GM18498 (cell line): ENCODE results near the gene CFAP45.

Source experiments
- ATAC-seq: cut with Tn5 transposase; IDR thresholded peaks from one replicate; pipeline ENCODE4 v1.9.1; 2021; ENCODE audit warnings: mild to moderate bottlenecking, moderate library complexity; ENCODE audit not compliant: unreplicated experiment

The CFAP45 gene

DNA sequence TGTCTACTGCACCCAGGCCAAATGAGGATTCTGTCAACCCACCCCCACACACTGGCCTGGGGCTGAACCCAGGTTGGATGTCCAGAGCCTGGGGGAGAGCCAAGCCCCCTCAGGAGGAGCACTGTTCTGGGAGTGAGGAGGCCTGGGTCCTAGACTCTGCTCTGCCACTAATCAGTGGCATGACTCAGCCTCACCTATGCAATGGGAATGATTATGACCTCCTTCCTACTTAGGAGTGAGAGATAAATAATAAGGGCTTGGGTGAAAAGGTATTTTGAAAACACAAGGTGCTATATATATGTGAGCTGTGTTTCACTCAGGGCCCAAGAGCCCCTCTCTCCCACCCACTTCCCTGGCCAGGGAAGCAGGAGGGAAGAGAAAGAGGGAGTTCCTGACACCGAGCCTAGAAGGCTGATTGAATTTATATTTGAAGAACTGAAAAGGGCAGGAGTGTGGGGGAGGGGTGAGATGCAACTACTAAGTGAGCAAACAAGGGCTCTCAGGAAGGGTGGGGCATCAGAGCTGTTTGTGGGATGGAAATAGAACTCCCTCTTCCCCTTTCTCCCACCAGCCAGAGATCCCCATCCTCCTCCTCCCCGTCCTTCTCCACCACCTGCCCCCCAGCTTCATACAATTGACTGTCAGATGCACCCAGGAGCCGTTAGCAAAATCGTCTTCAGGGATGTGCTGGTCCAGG is 37.2 kb upstream of the CFAP45 start:
- ATAC-seq: no peak

DNA sequence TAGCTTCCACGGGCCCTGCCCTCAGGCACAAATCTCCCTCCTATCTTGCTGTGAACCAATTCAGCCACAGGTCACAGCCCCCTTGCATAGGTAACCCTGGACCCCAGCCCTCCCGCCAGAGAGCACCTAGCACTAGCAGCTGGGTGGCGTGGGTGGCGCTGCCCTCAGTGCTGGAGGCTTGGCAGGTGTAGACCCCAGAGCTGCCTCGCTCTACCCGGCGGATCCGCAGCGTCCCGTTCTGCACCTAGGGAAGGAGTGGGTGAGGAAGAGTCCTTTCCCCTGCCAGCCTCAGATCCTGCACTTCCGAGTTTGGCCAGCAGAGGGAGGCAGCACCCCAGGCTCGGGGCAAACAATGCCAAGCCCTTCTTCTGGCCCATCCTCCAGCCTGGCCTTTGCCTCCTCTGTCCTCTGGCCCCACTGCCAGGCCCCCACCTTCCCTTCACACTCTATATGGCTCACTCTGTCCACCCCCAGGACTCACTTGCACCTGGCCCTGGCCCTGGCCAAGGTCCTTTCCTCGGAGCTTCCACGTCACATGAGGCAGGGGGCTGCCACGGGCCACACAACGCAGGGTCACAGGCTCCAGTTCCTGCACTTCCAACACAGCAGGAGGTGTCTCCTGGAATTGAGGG is 36.4 kb upstream of the CFAP45 start:
- ATAC-seq: no peak

DNA sequence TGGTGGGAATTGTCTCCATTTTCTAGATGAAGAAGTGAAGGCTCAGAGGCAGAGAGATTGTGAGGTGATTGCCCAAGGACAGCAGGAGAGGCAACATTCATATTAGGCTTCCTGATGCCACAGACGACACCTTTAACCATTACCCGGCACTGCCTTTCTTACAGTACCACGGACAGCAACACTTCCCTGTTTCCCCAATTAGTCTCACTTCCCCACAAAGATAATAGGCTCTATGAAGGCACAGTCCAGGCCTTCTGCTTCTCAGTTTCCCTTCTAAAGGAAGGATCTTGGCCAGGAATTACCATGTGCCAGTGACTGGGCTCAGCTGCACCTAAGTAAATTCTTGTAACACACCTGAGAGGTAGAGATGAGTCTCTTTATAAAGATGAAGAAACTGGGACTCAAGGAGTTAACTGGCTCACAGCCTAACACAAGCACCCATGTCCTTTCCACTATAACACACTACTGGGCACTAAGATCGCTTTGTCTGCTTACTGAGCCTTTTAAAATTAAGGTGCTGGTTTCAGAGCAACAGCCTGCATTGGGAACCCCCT is 35.8 kb upstream of the CFAP45 start:
- no peak for ATAC-seq

DNA sequence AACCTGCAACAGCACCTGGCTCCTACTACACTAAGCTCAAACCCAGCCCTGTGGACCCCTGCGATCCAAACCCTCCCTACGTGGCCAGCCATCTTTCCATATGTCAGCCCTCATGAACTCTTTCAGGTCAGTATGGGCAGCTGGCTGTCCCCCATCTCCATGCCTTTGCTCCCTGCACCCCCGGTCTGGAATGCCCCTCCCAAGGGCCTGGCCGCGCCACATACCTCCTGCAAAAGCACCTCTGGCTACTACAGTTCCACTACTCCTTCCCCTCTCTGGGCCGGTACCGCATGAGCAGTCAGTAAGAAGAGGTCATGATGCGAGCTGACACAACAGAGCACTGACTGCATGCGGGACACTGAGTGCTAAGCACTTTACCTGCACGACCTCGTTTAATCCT is 35.3 kb upstream of the CFAP45 start:
- ATAC-seq: no peak

DNA sequence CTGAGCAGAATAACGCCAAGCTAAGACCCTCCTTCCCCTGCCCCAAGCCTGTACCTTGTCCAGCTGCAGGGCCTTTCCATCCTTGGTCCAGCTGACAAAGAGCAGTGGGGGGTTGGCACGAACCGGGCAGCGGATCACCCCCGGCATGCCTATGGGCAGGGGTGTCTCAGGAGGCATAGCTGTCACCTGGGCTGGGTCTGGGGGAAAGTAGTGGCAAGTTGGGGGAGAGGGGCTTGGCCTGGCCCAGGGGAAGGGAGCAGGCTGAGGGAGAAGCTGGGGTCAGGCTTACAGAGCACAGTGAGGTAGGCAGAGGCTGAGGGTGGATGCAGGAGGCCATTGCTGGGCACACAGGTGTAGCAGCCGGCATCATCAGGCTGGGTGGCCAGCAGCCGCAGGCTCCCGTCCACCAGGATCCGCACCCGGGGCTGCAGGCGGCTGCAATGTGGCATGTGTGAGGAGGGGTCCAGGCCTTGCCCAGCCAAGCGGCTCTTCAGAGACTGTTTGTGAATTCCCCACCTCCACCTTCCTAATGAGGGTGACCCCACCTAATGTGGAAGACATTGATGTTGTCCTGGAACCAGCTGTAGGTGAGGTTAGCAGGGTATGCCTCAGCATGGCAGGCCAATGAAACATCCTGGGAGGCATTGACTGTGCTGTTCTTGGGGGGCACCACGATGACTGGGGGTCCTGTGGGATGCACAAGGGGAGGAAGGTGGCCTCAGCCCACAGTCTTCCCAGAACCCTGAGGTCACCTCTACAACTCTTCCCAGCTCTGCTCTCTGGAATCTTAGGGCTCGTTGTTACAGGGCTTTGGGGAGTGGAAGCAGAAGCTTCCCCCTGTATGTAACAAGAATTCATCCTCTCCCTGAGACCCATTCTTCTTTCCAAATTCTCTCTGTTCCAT is 34.4 kb upstream of the CFAP45 start:
- no peak for ATAC-seq

DNA sequence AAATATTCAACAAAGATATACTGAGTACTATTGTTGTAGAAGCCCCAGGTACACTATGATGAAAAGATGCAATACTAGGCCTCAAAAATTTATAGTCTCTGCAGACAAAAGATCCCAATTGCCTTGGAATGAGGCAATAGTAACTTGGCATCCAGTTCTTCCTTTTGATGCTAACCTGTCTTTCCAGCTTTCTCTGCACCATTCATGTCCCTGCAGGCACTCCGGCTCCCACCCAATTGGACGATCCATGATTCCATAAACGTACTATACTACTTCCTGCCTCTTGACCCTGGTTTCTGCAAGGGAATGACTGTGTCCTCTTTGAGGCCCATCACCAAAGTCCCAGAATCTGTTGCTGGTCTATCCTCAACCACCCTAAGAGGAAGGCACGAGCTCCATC is 33.4 kb upstream of the CFAP45 start:
- ATAC-seq: no peak

DNA sequence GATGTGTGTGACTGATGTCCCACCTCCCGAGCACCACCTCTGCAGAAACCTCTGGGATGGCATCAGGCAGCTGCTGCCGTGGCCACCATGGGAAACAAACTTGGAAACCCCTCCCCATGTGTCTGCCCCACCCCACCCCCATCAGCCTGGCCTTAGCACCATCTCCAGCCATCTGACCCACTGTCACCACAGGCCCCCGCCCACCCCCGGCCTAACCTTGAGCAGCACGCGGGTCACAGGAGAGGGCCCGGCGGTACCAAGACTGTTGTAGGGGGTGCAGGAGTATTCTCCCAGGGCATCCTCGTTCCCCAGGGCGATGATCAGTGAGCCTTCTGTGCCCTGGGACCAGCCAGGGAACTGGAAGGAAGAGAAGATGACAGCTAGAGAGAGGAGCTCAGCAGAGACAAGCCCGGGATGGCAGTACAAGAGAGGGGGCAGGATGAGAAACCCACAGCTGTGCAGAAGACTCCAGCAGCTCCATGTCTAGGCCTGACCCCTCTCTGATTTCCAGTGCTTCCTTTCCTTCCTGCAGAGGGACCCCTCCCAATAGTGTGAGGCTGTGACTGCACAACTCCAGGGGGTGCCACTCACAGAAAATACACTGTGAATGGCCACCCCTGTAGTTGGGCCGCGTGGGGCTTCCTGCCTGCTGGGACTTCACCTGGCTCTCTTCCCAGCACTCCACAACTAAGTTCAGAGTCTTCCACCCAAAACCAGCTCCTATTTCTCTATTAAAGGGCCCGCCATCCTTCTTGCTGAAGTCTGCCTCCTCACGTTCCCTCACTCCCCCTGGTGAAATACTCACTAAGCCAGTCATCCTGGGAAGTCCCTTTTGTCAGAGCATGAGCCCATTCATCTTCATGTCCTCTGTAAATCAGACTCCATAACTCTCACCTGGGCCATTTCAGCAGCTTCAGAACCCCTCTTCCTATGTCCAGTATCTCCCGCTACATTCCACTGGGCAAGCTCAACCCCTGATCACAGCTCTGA is 32.6 kb upstream of the CFAP45 start:
- ATAC-seq: no peak

DNA sequence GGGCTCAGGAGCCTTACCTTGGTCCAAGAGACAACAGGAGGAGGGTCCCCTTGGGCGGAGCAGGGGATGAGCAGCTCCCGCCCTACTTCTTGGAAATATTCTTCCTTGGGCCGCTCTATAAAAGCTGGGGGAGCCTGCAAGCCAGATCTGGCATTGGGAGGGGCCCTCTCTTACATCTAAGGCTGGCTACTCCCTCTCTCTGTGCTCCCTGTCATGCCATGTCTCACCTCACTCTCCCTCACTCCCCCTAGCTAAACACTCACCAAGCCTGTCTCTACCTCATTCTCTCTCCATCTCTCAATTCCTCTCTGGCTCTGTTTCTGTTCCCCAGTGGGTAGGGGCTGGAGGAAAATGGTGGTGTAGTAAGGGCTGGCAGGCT is 31.8 kb upstream of the CFAP45 start:
- ATAC-seq: no peak

DNA sequence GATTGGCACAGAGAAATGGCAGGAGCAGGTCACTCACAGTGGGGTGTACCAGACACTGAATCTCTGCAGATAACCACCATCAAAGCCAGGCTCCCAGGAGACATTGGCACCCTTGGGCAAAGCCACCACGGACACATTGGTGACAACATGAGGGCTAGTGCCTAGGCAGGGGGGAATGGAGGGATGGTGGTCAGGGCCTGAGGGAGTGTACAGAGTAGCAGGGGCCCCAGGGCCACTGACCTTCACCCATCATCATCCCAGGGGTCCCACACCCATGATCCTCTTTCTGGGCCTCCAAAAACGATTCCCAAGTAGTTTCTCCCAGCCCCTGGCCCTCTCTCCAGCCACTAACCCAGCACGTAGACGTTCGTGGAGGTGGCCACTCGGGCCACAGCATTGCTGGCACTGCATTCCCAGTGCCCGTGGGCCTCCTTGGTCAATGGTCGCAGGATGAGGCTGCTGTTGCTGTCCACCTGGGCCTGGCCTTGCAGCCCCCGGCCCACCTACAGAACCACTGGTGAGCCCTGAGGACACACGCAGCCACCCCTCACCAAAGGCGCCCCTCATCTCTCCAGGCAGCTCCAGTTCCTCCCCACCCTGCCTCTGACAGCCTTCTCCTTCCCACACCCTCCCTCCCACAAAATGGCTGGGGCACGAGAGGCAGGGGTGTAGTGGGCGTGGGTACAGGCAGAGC is 31.3 kb upstream of the CFAP45 start:
- ATAC-seq: no peak

DNA sequence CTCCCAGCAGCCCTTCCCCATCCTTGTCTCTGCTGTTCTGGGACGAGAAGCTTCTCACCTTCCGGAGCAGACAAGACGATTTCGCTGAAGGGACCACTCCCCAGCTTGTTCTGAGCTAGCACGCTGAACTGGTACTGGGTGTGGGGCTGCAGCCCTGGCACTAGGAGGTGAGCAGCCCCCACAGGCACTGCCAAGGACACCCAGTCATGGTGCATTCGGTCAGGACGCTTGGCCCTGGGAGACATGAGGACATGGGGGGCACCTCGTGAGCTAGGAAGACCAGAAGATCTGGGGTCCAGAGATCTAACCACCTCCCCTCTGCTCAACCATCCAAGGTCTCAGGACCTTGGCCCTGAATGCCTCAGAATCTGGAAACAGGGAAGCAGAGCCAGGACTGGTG is 30.7 kb upstream of the CFAP45 start:
- no peak for ATAC-seq

DNA sequence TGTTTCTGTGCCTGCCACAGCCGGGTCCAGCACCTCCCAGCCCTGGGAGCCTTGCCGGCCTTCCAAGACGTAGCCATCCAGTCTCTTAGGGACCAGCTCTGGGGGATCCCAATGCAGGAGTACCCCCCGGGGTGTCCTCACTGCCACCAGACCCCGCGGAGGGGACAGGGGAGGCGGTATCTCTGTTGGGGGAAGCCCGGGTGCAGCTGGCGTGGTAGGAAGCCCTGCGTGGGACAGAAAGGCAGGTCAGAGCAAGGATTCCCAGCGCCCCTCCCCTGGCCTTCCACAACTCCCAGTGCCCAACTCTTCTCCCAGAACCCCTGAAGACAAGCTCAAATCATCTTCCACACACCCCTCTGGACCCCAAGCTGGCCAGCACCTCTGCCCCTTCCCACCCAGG is 30.3 kb upstream of the CFAP45 start:
- ATAC-seq: no peak

DNA sequence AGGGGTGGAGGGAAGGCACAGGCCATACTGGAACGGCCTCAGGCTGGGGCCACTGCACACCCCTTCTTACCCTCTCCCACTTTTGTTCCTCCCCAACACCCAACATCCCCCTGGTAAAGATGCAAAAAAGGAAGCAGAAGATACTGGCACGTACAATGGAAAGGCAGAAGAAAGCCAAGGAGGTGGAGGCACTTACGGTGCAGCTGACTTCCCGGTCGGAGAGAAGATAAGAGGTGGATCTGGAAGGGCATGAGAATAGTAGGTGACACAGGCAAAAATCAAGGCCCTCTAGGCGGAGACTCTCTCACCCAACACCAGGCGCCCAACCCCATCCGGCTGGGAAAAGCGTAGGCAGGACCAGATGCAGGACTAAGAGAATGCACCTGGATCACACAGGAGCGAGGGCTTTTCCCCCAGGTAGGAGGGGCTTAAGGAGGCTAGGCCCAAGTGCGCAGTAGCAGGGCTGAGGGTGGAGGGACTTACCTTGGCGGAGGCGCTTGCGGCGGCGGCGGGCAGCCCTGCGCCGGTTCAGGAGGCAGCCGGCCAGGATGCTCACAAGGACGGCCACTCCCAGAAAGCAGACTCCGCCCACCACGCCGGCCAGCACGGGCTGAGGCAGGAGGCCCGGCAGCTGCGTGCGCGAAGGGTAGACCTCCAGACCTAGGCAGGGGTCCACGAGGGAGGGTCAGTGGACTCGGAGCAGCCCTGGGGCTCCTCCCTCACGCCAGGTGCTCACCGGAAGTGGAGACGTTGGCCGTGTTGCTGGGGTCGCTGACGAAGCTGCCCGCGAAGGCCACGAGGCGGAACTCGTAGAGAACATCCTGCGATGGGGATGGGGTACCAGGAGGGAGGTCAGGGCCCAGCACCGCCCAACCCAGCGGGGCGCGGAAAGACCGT is 29.4 kb upstream of the CFAP45 start:
- no peak for ATAC-seq

DNA sequence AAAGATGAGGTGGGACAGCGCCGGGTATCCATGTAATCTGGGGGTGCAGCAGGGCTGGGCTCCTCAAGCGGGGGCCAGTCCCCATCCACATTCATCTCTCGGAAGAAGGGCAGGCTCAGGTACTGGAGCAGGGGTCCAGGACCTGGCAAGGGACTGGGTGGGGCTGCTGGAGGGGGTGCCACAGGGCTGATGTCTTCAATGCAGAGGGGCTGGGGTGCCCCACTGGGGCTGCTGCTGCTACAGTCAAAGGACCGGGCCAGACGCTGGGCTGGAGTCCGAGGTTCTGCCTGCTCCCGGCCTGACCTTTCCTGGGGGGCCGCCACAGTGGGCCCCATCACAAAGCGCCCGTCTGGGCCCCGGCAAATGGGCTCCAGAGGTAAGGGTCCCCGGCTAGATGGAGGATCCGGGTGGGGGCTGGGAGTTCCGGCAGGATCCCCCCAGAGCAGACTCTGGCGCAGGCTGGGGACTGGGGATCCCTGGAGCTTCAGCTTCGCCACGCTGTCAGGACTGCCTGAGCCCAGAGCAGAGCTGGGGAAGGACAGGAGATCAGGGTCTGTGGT is 28.6 kb upstream of the CFAP45 start:
- no peak for ATAC-seq

DNA sequence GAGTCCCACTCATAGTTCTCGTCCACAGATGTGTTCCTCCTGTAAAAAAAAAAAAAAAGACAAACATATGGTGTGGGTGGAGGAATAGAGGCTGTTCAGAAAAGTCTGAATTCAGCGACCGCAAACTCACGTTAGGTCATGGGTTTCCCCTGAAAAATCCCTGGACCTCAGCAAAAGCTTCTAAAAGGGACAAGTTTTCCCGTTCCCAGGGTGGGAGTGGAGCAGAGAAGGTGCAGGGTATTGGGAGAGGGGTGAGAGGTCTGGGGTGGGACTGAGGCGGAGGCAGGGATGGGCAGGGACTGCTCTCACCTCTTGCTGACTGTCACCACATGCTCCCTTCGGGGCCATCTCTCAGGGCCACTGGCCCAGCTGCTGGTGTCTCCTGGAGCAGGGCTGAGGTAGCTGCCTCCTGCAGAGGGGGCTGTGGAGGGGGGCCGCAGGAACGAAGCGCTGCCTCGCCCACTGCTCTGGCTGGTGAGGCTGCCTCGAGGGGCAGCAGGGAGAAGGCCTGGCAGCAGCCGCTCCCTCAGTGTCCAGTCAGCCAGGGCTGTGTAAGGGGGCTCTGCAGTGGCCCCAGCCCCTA is 28.0 kb upstream of the CFAP45 start:
- no peak for ATAC-seq

DNA sequence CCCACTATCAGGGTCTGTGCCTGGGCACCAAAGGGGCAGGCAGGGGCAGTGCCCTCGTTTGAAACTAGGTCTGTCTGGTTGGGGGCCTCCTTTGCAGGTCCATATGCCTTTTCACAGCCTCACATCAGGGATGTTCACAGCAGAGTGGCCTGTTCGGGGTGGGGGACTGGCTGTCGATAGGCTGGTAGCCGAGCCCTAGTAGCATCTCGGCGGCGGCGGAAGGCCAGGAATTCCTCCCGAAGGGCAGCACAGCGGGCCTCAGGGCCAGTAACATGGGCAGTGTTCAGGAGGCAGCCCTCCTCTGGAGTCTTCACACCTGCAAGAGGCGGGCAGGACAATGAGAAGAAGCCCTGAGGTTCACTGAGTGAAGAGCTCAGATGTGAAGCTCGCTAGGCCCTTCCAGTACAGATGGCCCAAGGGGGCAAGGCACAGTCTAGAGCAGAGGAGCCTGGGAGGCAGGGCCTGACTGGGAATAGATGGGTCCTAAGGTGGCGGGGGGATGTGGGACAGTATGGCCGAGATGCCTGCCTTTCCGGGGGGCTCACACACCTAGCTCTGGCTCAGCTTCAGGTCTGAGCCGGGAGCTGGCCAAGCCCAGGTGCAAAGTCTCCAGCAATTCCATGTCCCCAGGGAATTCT is 27.4 kb upstream of the CFAP45 start:
- no peak for ATAC-seq

DNA sequence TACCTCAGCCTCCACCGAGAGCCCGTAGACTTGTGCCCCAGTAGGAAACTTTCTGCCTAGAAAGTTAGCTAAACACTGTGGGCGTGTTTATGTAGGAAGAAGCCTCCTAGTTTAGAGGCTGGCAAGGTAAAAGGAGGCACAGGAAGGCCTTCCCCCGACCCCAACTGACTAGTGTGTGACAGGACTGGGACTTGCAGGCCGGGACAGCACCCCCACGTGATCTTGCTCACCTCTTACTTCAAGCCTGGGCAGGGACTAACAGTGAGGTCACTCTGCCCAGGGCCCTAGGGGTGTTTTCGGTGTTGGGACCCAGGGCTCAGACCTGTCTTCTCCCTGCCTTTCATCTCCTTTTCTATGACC is 25.7 kb upstream of the CFAP45 start:
- ATAC-seq: no peak

DNA sequence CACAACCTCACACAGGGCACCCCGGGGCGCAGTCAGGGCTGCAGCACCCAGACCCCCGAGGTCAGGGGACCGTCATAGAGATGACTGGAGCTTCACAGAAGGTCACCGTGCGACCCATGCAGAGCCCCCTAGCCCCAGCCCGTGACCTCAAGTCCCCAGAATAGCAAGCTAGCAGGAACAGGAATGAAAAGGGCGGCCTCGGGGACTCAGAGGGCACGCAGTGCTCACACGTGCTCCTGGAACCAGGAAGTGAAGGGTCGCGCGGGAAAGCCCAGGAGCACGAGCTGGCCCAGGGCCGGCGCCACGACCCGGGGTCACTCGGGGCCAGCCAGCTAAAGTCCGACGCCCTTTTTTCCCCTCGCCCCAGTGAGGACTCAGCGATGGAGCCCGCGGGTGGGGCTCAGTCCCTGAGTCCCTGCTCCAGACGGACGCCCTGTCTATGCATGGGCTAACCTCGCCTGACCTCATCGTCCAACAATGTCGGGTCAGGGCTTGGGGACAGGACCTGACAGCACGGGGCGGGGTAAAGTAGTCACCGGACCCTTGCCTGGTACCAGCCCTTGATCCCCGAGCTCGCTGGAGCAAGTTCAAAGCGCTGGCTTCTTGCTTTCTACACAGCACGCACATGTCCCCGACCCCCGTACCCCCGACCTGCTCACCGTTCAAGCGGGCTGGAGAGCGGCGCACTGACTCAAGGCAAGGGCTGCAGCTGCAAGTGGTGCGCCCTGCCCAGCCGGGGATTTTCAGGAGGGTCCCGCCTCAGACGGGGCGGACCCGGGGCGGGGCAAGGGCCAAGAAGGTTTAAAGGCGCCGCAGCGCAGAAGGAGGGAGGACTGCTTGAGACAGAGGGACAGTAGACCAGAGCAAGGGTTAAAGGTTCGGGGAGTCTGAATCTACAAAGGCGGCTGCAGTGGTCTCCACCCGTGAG is 25.1 kb upstream of the CFAP45 start, which contains the start of gene TAGLN2:
Gene TAGLN2, minus strand, starts transcription at position 717 of the 928 bp plus-strand sequence. CDS start 4,998 bp downstream, outside the sequence.
- peak; percentile 65 for ATAC-seq
